ENCODE measurements around the gene CDC6. TPM values are rescaled to one million over a fixed set of nuclear protein-coding genes. Genes with fewer than 3 reads are reported as not detected.
"Not testable (repeated sequence)": the region's sequence is repeated elsewhere in the genome, so short reads cannot be mapped to it uniquely, and the experiment has no call there.

The CDC6 gene
- total RNA-seq, 1 experiment from 2014 or later = 87.9 TPM

- DNase-seq (ENCODE audit: low spot score) = no peak
Observed at GRCh38 chr17:40287159-40287493, 553 bp upstream of the CDC6 start.

- DNase-seq (ENCODE audit: low spot score) = peak; percentile 84
Observed at GRCh38 chr17:40290629-40291280, 3.1 kb downstream of the CDC6 start.

GRCh38 chr17:40291281-40291664 is 3.6 kb downstream of the CDC6 start:
- DNase-seq (ENCODE audit: low spot score) = no peak

- DNase-seq (ENCODE audit: low spot score) = no peak
Observed at GRCh38 chr17:40293363-40293762, 5.7 kb downstream of the CDC6 start.

GRCh38 chr17:40295488-40296436 is 8.1 kb downstream of the CDC6 start:
- DNase-seq (ENCODE audit: low spot score) = no peak

GRCh38 chr17:40297511-40297910 is 9.8 kb downstream of the CDC6 start:
- DNase-seq (ENCODE audit: low spot score) = no peak

GRCh38 chr17:40298726-40299125 is 11.0 kb downstream of the CDC6 start:
- DNase-seq (ENCODE audit: low spot score) = no peak

GRCh38 chr17:40299159-40299757 is 11.6 kb downstream of the CDC6 start:
- not testable (repeated sequence) for DNase-seq (ENCODE audit: low spot score)

- DNase-seq (ENCODE audit: low spot score) = no peak
Observed at GRCh38 chr17:40301315-40301714, 13.6 kb downstream of the CDC6 start.

- no peak for DNase-seq (ENCODE audit: low spot score)
Observed at GRCh38 chr17:40303009-40303657, 15.5 kb downstream of the CDC6 start.

GRCh38 chr17:40303708-40304551 is 16.3 kb downstream of the CDC6 start:
- no peak for DNase-seq (ENCODE audit: low spot score)

GRCh38 chr17:40304552-40304863 is 16.8 kb downstream of the CDC6 start:
- DNase-seq (ENCODE audit: low spot score) = peak; percentile 69

GRCh38 chr17:40304866-40305265 is 17.2 kb downstream of the CDC6 start:
- DNase-seq (ENCODE audit: low spot score) = not testable (repeated sequence)

GRCh38 chr17:40306395-40306794 is 18.7 kb downstream of the CDC6 start:
- no peak for DNase-seq (ENCODE audit: low spot score)

GRCh38 chr17:40307001-40307730 is 19.5 kb downstream of the CDC6 start:
- DNase-seq (ENCODE audit: low spot score) = no peak

- DNase-seq (ENCODE audit: low spot score) = no peak
Observed at GRCh38 chr17:40307740-40308239, 20.1 kb downstream of the CDC6 start.

- DNase-seq (ENCODE audit: low spot score) = no peak
Observed at GRCh38 chr17:40309031-40309948, 21.6 kb downstream of the CDC6 start, which contains the start of gene RARA. RARA (plus strand) TSS chr17:40309180; CDS start chr17:40331219, 22,039 bp downstream.

- no peak for DNase-seq (ENCODE audit: low spot score)
Observed at GRCh38 chr17:40309949-40310510, 22.4 kb downstream of the CDC6 start.

GRCh38 chr17:40310882-40311391 is 23.3 kb downstream of the CDC6 start:
- no peak for DNase-seq (ENCODE audit: low spot score)

All from A172 (cell line).